ENCODE results near the gene RNU1-4.
"Not testable (repeated sequence)": the region's sequence is repeated elsewhere in the genome, so short reads cannot be mapped to it uniquely, and the experiment has no call there.

The RNU1-4 gene

DNA sequence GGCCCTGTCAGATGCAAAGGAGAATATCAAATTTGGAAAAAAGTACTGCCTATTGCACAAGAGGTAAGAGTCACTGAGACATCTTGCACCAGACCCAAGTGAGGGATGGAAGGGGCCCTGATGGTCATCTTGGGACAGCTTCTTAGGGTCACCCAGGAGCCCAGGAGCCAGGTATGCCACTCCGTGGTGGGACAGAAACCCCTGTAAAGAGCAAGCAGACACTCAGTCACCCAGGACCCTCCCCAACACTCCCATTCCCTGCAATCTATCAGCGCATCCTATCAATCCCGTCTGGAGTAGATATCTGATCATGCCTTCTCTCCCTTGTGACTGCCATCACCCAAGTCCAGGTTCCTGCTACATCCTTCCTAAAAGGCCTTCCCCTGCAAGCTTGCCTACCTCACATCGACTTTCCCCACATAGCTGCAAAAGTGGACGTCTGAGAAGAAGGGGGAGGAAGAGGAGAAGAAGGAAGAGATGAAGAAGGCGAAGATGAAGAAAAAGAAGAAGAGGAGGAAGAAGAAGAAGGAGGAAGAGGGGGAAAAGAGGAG is 30.7 kb downstream of the RNU1-4 start:
- DNase-seq, result not testable (repeated sequence)

DNA sequence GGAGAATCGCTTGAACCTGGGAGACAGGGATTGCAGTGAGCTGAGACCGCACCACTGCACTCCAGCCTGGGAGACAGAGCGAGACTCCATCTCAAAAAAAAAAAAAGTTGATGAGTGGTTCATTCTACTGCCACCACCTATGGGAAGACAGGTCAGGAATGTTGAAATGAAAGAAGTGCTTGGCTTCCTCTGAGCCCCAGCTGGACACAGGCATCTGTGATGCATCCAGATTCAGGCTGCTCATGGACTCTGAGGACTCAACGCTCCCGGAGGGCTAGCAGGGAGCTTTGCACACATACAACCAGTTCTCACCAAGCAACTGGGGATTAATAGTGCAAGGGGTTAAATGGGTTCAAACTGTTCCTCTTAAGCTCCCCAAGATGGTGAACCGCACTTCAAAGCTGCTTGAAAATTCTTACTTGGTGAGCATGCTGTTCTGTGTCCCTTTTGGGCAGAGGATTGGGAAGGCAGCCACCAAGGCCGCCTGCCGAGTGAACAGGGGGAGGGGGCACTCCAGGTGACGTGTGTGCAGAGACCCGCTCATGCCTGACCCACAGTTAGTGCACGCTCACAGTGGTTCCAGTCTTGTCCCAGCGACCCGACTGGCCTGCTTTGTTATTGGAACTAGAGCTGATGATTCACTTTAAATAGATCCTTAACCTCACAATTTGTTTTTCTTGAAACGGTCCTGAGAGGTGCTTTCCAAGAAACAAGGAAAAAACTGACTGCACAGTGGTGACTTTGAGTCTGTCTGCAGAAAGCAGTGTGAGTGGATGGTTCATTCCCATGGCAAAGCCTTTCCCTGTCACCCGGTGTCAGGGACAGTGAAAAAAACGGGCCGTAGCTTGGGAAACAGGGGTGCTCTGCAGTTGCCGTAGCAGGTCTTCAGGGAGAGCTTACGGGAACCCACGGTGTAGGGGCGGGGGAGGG is 32.2 kb downstream of the RNU1-4 start:
- DNase-seq, result not testable (repeated sequence)

DNA sequence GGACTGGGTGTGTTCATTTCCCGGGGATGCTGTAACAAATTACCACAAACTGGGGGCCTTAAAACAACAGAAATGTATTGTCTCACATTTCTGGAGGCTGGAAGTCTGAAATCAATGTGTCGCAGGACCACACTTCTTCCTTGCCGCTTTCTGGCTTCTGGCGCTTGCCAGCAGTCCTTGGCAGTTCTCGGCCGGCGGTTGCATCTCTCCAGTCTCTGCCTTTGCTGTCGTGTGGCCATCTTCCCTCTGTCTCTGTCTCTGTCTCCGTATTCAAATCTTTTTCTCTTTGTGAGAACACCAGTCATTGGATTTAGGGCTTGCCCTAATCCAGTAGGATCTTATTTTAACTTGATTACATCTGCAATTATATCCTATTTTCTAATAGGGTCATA is 32.9 kb downstream of the RNU1-4 start:
- not testable (repeated sequence) for DNase-seq

DNA sequence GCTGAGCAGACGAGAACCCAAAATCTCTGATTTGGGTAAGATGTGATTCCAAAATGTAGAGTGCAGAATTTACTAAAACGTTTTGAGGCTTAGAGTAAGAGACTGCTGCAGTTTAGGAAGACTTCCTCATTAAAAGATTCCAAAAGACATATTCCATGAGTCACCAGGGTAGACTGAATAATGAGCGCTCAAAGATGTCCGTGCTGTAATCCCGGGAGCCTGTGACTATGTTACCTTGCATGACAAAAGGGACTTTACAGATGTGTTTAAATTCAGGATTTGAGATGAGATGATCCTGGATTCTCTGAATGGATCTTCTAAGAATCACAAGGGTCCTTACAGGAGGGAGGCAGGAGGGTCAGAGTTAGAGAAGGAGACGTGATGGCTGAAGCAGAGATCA is 33.4 kb downstream of the RNU1-4 start:
- not testable (repeated sequence) for DNase-seq

DNA sequence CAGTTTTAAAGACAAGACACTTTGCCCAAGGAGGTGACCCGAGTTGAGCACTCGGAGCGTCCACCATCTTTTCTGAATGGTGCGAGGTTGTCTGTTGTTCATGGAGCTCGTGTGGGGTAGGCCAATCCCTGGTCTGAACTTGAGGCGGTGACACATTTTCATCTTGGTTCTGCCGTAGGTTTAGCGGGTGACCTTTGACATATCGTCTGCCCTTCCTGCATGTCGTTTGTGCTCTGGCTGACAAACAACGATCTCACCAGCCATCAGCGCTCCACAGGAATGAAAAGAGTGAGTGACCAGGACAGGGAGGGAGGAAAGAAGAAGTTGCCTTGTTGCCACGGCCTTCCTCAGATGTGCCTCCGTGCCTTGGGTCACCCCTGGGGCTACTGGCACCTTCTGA is 34.5 kb downstream of the RNU1-4 start:
- not testable (repeated sequence) for DNase-seq

DNA sequence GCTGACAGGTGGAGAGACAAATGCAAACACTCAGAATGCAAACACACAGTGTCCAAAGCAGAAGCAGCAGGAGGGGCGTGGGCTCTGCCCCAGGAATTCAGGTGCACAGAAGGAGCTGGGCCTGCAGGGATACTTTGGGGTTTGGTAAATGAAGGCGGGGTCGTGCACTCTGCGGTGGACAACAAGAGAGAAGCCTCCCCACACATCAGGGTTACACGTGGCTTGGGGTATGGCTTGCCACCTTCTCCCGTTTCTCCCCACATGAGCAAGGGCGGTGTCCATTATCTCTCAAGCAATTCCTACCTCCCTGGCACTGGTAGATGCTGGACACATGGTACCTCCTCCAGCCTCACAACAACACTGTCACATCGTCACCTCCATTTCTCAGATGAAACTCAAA is 35.0 kb downstream of the RNU1-4 start:
- DNase-seq, result not testable (repeated sequence)

DNA sequence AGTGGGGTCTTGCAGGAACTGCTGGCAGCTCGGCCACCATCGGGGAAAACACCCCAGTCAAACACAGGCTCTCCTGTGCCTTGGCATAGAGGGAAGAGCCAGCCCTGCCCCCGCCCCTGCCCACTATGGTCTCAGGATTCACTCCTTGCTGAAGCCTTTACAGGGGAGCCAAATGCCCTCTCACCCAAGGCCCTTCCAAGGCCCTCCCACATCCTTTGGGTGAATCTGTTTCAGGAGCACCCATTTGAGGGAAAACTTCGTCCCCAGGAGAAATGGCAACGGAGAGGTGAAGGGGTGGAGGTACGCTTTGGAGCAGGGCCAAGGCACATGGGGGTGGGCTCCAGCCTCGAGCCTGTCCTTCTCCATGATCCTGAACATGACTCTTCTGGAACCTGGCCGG is 35.9 kb downstream of the RNU1-4 start:
- DNase-seq, result not testable (repeated sequence)

DNA sequence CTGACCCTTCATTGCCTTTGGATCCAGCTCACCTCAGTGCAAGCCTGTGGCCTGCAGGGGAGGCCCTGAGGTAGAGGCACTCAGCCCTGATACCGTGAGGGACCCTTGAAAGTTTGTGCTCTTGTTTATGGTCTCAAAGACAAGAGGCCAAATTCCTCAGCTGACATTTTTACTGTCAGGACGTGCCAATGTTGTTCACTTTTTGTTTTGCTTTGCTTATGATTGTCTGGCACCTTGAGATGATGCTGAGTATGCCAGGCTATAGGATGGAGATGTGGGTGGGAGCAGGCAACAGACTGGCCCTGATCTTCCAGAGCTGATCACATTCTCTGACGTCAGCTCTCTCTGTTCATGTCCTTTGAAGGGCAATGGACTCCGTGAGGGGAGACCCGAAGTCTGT is 36.5 kb downstream of the RNU1-4 start:
- DNase-seq, result not testable (repeated sequence)

DNA sequence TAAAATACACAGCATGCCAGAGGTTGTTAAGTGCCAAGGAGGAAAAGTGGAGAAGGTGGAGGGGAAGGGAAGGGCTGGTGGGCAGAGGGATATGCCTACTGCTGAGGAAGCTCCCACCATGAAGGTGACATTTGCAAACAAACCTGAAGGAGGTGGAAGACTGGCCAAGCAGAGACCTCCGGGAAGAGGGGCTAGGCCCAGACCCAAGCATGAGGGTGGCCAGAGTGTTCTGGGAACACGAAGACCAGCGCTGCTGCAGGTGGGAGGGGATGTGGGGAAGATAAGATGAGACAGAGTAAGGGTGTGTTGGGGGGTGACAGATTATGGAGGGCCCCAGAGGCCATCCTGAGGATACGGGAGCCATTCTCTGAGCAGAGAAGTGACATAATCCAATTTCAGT is 37.5 kb downstream of the RNU1-4 start:
- not testable (repeated sequence) for DNase-seq

DNA sequence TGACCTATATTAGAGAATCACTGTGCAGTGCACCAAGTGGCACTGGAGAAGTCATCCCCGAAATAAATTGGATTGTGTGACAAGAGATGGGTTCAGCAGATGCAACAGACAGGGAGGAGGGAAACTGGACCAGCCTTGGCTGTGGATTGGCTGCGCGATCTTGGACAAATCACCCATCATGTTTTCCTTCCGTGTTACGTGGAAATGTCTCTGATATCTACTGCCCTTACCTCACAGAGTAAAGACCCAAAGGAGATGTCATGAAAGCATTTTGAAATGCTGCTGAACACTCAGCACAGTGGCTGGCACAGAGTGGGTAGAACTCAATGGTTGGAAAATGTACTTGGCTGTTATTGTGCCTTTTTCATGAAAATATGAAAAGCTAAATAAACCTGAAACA is 39.2 kb downstream of the RNU1-4 start:
- DNase-seq, result not testable (repeated sequence)

DNA sequence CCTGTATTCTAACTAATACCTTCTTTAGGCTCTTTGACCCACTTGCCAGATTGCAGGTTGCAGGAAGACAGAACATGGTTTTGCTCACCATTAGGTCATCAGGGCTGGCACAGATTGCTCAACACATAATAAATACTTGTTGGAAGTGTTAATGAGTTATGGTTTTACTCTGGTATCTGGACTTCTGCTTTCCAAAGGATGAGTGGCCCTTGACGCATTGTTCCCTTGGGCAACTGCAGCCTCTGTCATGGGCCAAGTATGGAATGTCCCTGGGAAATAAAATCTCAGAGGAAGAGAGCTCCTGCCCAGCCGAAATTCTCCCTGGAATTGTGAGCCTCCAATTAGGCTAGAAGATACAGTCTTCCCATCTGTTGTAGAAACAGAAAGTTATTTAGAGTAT is 40.7 kb downstream of the RNU1-4 start:
- not testable (repeated sequence) for DNase-seq

DNA sequence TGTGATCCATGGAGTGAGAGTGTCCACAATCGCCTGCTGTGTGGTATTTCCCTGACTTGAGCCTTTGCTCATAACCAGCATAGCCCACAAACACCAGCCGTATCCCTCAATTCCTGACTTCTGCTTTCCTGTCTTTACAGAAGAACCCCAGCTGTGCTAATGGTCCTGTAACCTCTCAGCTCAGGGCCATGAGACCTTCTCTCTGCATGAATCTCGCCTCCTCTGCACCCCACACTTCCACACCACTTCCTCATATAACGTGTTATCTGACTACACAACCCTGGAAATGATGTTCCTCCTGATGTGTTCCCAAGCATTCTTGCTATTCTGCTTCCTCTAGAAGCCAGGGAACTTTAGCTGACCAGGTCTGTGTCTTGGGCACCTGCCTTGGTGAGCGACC is 41.3 kb downstream of the RNU1-4 start:
- not testable (repeated sequence) for DNase-seq

DNA sequence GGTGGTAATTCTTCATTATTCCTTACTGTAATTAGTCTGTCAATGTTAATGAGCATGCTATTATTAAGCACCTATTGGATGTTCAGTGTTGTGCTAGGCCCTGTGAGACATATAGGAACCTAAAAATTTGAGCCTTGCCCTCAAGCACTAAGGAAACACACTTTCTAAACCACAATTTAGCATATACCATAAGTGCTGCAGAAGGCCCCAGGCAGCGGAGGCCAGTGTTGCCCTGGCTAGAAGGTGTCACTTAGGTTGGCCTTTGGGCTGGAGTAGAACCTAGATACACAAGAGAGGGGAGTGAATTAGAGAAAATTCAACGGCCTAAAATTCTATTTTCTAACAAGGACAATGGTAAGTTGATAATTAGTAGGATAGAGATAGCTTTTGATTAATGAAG is 44.6 kb downstream of the RNU1-4 start:
- DNase-seq, result not testable (repeated sequence)

DNA sequence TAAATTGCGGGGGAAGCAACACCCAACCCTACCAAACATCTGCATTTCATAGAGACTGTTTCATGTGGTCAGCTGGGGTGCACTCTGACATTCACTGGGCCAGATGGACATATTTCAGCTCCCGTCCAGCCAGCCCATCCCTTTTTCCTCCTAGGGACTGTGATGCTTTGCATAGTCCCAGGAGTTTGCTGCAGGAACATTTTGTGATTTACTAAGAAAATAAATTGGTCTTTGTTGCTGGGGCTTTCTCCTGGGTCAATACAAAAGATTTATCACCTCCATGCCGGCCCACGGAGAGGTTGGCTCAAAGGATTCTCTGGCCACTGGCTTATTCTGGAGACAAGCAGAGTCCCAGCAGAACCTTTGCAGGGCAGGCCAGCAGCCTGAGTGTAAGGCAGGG is 46.0 kb downstream of the RNU1-4 start:
- DNase-seq, result not testable (repeated sequence)

DNA sequence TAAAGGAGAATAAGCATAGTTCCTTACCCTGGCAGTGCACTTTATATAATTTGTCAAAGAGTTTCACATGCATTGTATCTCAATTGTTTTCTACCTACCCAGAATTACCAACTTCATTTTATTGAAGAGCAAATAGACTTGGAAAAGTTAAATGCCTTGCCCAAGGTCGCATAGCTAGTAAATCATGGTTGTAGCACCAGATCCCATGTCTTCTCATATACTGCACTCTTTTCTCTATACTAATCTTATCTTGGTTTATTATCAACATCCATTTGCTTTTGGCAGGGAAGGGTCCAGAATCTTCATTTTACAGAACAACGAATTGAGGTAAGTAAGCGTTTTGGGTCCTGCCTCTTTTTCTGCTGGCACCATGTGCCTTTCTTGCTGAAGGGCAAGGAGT is 46.9 kb downstream of the RNU1-4 start:
- DNase-seq, result not testable (repeated sequence)

DNA sequence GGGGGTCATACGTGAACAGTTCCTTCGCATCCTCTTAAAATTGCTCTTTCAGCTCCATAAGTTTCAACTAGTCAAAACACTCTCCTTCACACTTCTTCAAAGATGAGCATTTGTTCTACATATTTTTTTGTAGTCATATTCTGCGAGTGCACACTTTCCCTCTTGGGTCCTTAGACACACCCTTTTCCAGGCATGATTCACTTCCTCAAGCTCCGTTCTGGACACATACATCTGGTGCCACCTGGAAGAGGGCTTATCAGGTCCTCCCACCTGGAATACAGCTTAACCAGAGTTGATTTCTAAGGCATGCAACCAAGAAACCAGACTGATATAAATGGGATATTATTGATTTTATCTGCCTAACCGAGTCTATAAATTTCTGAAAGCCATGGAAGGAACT is 47.4 kb downstream of the RNU1-4 start:
- not testable (repeated sequence) for DNase-seq
